ENCODE data around the gene BNC2.

The BNC2 gene

GRCh38 chr9:16679327-16679821 lies 191.1 kb downstream of the BNC2 start:
- H3K4me3 ChIP-seq (ENCODE audit: low read depth, low read length): no peak overlapping the region
- TF ChIP-seq CTCF (IDR thresholded peaks at IDR 0.05; ENCODE audit: low read depth, low read length): no peak

GRCh38 chr9:16676519-16676918 lies 194.0 kb downstream of the BNC2 start:
- no peak overlapping the region for H3K4me3 ChIP-seq (ENCODE audit: low read depth, low read length)
- no peak for TF ChIP-seq CTCF (IDR thresholded peaks at IDR 0.05; ENCODE audit: low read depth, low read length)

GRCh38 chr9:16675131-16675530 lies 195.3 kb downstream of the BNC2 start:
- no peak for TF ChIP-seq CTCF (IDR thresholded peaks at IDR 0.05; ENCODE audit: low read depth, low read length)
- no peak overlapping the region for H3K4me3 ChIP-seq (ENCODE audit: low read depth, low read length)

DNA sequence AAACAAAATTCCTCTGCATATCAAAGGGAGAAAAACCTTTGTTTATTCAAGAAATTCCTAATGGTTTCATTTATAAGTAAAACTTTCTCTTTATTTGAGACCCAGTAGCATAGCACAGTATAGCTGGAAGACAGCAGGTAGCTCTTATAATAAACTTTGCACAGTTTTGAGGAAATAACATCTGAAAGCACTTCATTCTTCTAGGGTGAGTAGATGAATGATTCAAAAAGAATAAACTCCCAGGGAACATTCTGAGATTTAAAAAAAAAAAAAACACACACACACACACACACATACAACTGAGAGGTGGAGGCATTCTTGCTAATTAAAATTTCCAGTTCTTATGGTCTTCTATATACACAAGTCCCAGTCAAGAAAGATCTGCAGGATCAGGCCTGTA lies 197.3 kb downstream of the BNC2 start:
- H3K4me3 ChIP-seq (ENCODE audit: low read depth, low read length): no peak overlapping the region
- no peak for TF ChIP-seq CTCF (IDR thresholded peaks at IDR 0.05; ENCODE audit: low read depth, low read length)

DNA sequence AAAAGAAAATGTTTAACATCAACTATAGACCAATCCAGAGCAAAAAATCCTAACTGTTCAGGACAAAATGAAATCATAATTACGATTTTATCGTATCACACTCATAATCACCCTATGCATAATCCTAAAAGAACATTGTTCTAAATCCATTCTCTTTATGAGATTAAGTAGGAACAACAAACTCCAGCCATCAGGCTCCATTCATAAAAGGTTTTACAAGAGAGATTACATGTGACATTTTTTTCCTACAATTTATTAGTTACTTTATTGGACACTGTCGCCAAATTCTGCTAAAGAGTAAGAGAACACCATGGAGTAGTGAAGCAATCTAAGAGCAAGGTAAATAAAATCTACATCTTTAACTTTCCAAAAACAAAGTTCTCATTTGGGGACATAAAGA lies 198.0 kb downstream of the BNC2 start:
- H3K4me3 ChIP-seq (ENCODE audit: low read depth, low read length): no peak overlapping the region
- no peak for TF ChIP-seq CTCF (IDR thresholded peaks at IDR 0.05; ENCODE audit: low read depth, low read length)

- no peak for TF ChIP-seq CTCF (IDR thresholded peaks at IDR 0.05; ENCODE audit: low read depth, low read length)
- H3K4me3 ChIP-seq (ENCODE audit: low read depth, low read length): no peak overlapping the region
Measured at GRCh38 chr9:16671591-16672137, 198.8 kb downstream of the BNC2 start.

- no peak overlapping the region for H3K4me3 ChIP-seq (ENCODE audit: low read depth, low read length)
- no peak for TF ChIP-seq CTCF (IDR thresholded peaks at IDR 0.05; ENCODE audit: low read depth, low read length)
Measured at GRCh38 chr9:16670791-16671190, 199.7 kb downstream of the BNC2 start.
